Measurements from ENCODE around the gene RPS6KA2.
"Not testable (repeated sequence)": the region's sequence is repeated elsewhere in the genome, so short reads cannot be mapped to it uniquely, and the experiment has no call there.

RPS6KA2 gene

DNA sequence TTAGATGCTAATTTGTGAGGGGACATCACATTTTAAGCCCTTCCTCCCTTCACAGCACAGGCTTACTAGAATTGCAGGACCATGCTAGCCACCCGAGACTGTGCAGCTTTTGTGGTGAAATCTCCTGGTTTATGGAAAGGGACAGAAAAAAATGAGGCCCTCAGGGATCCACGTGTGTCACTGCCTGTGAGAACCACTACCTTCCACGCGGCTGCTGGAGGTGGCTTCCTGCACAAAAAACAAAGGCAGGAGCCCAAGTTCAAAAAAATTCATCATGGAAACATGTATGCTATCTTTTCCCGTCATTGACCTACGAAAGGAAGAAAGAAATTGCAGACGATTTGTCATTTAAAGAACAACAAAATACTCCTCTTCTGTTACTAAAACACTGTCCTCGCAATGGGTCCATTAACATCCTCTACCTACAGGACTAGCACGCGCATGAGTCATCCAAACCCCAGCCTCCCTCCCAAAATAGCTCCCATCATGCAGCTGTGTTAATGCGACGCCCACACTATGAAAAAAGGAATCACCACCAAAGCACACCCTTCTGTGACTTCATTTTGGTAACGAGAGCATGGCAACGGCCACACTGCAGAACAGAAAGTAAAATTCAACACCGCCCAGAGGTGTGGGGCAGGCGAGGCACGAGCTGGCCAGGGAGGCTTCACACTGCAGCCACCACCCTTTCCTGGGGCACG, 86.3 kb downstream of the RPS6KA2 start:
- TF ChIP-seq, protein P1, sequence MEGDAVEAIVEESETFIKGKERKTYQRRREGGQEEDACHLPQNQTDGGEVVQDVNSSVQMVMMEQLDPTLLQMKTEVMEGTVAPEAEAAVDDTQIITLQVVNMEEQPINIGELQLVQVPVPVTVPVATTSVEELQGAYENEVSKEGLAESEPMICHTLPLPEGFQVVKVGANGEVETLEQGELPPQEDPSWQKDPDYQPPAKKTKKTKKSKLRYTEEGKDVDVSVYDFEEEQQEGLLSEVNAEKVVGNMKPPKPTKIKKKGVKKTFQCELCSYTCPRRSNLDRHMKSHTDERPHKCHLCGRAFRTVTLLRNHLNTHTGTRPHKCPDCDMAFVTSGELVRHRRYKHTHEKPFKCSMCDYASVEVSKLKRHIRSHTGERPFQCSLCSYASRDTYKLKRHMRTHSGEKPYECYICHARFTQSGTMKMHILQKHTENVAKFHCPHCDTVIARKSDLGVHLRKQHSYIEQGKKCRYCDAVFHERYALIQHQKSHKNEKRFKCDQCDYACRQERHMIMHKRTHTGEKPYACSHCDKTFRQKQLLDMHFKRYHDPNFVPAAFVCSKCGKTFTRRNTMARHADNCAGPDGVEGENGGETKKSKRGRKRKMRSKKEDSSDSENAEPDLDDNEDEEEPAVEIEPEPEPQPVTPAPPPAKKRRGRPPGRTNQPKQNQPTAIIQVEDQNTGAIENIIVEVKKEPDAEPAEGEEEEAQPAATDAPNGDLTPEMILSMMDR (IDR thresholded peaks at IDR 0.05; ENCODE audit: control extremely low read depth, extremely low read depth, low read depth, missing control alignments) = no peak
- peak; percentile 80 for DNase-seq (ENCODE audit: extremely low spot score)
- ChIA-PET CTCF (interaction anchor here (1.1 kb wide), 1 partner anchor 63 kb away, joined by 3 read pairs; no protein-coding TSS in a partner anchor), POLR2A (no interaction called here)

DNA sequence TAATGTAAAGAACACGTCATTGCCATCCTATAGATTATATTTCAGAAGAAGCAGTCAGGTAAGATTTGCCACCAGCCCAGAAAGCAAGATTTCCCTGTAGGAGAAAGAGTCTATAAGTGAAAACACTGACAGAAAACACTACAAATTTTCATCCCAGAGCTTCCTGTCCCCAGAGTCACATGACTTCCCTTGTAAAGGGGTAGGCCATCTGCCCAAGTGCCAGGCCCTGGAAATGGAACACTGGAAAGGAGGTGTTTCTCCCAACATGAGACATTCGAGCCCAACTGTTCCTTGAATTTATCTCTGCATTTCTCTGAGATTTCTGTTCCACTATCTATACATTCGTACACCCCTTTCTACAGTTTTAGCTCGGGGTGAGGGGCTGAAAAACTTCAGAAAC, 87.5 kb downstream of the RPS6KA2 start:
- TF ChIP-seq, protein P1 (IDR thresholded peaks at IDR 0.05; ENCODE audit: control extremely low read depth, extremely low read depth, low read depth, missing control alignments) = no peak
- DNase-seq (ENCODE audit: extremely low spot score) = no peak
- ChIA-PET CTCF (no interaction called here), POLR2A (no interaction called here)

DNA sequence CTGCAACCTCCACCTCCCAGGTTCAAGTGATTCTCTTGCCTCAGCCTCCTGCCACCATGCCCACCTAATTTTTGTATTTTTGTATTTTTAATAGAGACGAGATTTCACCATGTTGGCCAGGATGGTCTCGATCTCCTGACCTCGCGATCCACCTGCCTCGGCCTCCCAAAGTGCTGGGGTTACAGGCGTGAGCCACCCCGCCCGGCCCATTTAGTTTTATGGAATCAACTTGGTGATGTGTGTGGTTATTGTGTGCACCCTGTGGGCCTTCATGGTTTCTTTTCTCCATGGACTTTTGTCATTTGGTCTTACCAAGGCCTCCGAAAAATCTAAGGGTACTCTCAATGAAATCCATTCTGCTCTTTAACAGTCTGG, 88.1 kb downstream of the RPS6KA2 start:
- CTCF ChIA-PET; POLR2A ChIA-PET; DNase-seq (ENCODE audit: extremely low spot score): not testable (repeated sequence)

DNA sequence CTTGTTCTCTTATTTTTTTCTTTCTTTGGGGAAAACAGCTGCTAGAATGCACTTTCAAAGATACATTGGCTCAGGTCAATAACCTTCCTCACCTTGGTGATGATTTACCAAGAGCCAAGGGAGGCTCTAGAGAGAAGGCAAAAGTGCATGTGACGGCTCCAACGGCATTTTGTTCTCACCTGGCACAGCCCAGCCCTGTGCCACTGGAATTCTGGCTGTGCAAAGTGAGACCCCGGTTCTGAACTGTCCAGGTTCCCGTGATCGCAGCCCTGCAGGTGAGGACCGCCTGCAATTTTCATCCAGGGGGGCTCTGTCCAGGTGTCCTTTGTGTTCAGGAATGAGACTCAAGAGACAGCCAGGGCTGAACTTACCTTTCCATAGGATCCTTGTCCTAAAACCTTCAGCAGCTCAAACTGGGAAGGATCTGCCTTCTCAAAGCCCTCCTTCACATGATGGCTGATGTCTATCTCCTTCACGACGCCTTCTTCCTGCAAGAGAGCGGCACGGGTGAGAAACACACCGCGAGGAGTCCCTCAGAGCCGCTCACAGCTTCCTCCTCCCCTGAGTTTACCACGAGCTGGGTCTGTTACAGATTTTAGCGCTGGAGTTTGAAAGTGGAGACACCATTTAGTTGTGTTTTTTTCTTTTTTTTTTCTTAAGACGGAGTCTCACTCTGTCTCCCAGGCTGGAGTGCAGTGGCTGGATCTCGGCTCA, 88.6 kb downstream of the RPS6KA2 start:
- POLR2A ChIA-PET = no interaction called here

DNA sequence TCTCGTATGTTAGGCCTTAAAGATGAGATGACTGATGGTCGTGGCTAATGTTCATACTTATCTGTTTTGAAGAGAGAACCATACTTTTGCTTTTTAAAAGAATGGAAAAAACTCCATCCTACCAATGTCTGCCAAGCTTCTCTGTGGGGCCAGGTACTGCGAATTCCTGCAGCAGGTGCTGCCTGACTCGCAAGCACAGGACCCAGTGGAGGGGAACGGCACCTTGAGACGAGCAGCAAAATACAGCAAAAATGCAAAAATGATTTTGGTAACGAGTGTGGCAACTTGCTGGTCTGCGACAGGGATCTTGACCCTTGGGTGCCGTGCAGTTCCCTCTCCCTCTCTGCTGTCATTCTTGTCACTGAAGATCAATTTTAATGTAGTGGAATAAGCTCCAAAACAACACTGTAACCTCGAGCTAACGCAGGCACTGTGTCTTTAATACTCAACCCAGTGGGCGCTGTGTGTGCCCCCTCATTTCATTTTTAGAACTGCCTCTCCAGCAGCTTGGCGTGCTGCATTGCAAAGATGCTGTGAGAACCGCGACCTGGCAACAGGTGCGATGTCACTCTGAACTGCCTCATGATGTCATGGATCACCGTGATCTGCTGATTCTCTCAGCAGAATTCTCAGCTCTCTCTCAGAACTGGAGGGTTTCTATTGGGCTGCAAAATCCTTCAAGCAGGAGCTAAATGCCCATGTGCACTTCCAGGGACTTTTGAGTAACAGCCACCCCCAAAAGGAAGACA, 92.2 kb downstream of the RPS6KA2 start:
- POLR2A ChIA-PET = no interaction called here
- DNase-seq (ENCODE audit: extremely low spot score) = no peak
- CTCF ChIA-PET = interaction anchor here (1.1 to 2.3 kb wide), 3 partner anchors 8 to 25 kb away, joined by 3 to 6 read pairs (median 4); no protein-coding TSS in a partner anchor
- TF ChIP-seq, protein P1 (IDR thresholded peaks at IDR 0.05; ENCODE audit: control extremely low read depth, extremely low read depth, low read depth, missing control alignments) = no peak

More for the DNA sequence above, 88.6 kb downstream of the RPS6KA2 start:
- CTCF ChIA-PET = no interaction called here
- no peak for DNase-seq (ENCODE audit: extremely low spot score)
- TF ChIP-seq, protein P1 (IDR thresholded peaks at IDR 0.05; ENCODE audit: control extremely low read depth, extremely low read depth, low read depth, missing control alignments) = no peak

DNA sequence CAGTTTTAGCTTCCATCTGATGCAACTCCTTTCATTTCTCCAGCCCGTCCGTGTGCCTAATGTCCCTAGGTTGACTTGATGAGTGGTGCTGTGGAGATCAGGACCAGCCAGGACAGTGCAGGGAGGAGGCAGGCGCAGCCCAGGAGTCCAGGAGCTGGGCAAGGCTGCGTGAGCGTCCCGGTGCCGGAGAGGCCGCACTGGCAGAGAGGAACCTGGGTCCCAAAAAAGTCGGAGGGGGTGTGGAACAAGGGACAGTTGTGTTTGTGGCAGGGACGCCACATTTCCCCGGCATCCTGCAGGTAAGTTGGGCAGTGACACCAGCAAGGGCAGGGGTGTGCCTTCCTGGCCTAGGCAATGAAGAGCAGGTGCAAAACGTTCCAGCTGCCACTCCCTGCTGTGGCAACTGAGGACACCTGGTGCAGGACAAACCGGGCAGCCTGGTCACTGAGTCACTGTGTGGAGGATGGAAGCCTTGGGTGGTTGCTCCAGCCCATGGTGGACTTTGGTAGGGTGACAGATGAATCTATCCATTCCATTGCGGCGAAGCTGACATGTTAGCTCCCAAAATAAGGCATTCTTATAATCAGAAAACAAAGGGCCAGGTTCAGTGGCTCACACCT, 93.7 kb downstream of the RPS6KA2 start:
- DNase-seq (ENCODE audit: extremely low spot score) = no peak
- POLR2A ChIA-PET = no interaction called here
- CTCF ChIA-PET = no interaction called here
- TF ChIP-seq, protein P1 (IDR thresholded peaks at IDR 0.05; ENCODE audit: control extremely low read depth, extremely low read depth, low read depth, missing control alignments) = no peak

Data from GM10248 (cell line).